Measurements from ENCODE around the gene MYO6. TPM values are rescaled to one million over a fixed set of nuclear protein-coding genes. Genes with fewer than 3 reads are reported as not detected.
"Not testable (repeated sequence)": the region's sequence is repeated elsewhere in the genome, so short reads cannot be mapped to it uniquely, and the experiment has no call there.

MYO6 gene
- polyA plus RNA-seq, 4 donors, result 43.7 to 140 (median 106) TPM

- no peaks in the 10 kb centered on the region for H3K9me3 ChIP-seq (ENCODE audit: control insufficient read depth in 2 of 2, insufficient read depth in 1 of 2, low read depth in 1 of 2, low read length in 1 of 2)
- peak; percentile 32 to 59 for DNase-seq
- H3K27me3 ChIP-seq (ENCODE audit: control insufficient read depth in 3 of 3, insufficient read depth in 3 of 3, low read length in 3 of 3), result no peaks in the 10 kb centered on the region
- WGBS, 3 donors, result 25 to 63% (median 43%) methylated on average over 5 of the region's 5 CpGs
- H3K36me3 ChIP-seq (ENCODE audit: control insufficient read depth in 3 of 3, insufficient read depth in 2 of 3, low read depth in 1 of 3, low read length in 3 of 3), result peaks cover 0 to 24% (median 3%) of the 10 kb centered on the region in 3 donors
- FAIRE-seq, result peak; percentile 67
- no peaks in the 10 kb centered on the region for H3K4me1 ChIP-seq (ENCODE audit: control insufficient read depth in 3 of 3, insufficient read depth in 2 of 3, low read depth in 1 of 3, low read length in 2 of 3)
- H3K4me3 ChIP-seq (ENCODE audit: low read depth in 1 of 3, low read length in 3 of 3), result no peak overlapping the region
- no peak overlapping the region for H3K27ac ChIP-seq (ENCODE audit: low read depth in 1 of 3, low read length in 2 of 3)
These were observed 144.2 kb downstream of the MYO6 start for GRCh38 chr6:75893058-75893775.

- DNase-seq (no peak), FAIRE-seq (no peak)
- Histone ChIP-seq H3K4me1 (ENCODE audit: control insufficient read depth in 3 of 3, insufficient read depth in 2 of 3, low read depth in 1 of 3, low read length in 2 of 3) (no peaks in the 10 kb centered on the region), H3K9me3 (ENCODE audit: control insufficient read depth in 2 of 2, insufficient read depth in 1 of 2, low read depth in 1 of 2, low read length in 1 of 2) (no peaks in the 10 kb centered on the region), H3K4me3 (ENCODE audit: low read depth in 1 of 3, low read length in 3 of 3) (no peak overlapping the region), H3K27me3 (ENCODE audit: control insufficient read depth in 3 of 3, insufficient read depth in 3 of 3, low read length in 3 of 3) (no peaks in the 10 kb centered on the region), H3K27ac (ENCODE audit: low read depth in 1 of 3, low read length in 2 of 3) (no peak overlapping the region), H3K36me3 (ENCODE audit: control insufficient read depth in 3 of 3, insufficient read depth in 2 of 3, low read depth in 1 of 3, low read length in 3 of 3) (peaks cover 0 to 24% (median 6%) of the 10 kb centered on the region in 3 donors)
- 63 to 83% (median 67%) methylated on average over 2 of the region's 2 CpGs for WGBS, 3 donors
These were observed 144.7 kb downstream of the MYO6 start for GRCh38 chr6:75893776-75894152.

GRCh38 chr6:75896526-75896925 is 147.5 kb downstream of the MYO6 start:
- no peak for DNase-seq
- WGBS, 3 donors, result 65 to 94% (median 77%) methylated on average over 3 of the region's 3 CpGs
- H3K27me3 ChIP-seq (ENCODE audit: control insufficient read depth in 3 of 3, insufficient read depth in 3 of 3, low read length in 3 of 3), result no peaks in the 10 kb centered on the region
- H3K36me3 ChIP-seq (ENCODE audit: control insufficient read depth in 3 of 3, insufficient read depth in 2 of 3, low read depth in 1 of 3, low read length in 3 of 3), result peaks cover 0 to 12% (median 6%) of the 10 kb centered on the region in 3 donors
- H3K9me3 ChIP-seq (ENCODE audit: control insufficient read depth in 2 of 2, insufficient read depth in 1 of 2, low read depth in 1 of 2, low read length in 1 of 2), result no peaks in the 10 kb centered on the region
- H3K27ac ChIP-seq (ENCODE audit: low read depth in 1 of 3, low read length in 2 of 3), result no peak overlapping the region
- no peak for FAIRE-seq
- H3K4me1 ChIP-seq (ENCODE audit: control insufficient read depth in 3 of 3, insufficient read depth in 2 of 3, low read depth in 1 of 3, low read length in 2 of 3), result no peaks in the 10 kb centered on the region
- H3K4me3 ChIP-seq (ENCODE audit: low read depth in 1 of 3, low read length in 3 of 3), result no peak overlapping the region

GRCh38 chr6:75900216-75900615 is 151.2 kb downstream of the MYO6 start:
- WGBS, 3 donors, result 91 to 100% (median 92%) methylated on average over 1 of the region's 1 CpG
- not testable (repeated sequence) for H3K9me3 ChIP-seq (ENCODE audit: control insufficient read depth in 2 of 2, insufficient read depth in 1 of 2, low read depth in 1 of 2, low read length in 1 of 2); H3K4me3 ChIP-seq (ENCODE audit: low read depth in 1 of 3, low read length in 3 of 3); DNase-seq; FAIRE-seq; H3K4me1 ChIP-seq (ENCODE audit: control insufficient read depth in 3 of 3, insufficient read depth in 2 of 3, low read depth in 1 of 3, low read length in 2 of 3); H3K36me3 ChIP-seq (ENCODE audit: control insufficient read depth in 3 of 3, insufficient read depth in 2 of 3, low read depth in 1 of 3, low read length in 3 of 3); H3K27ac ChIP-seq (ENCODE audit: low read depth in 1 of 3, low read length in 2 of 3); H3K27me3 ChIP-seq (ENCODE audit: control insufficient read depth in 3 of 3, insufficient read depth in 3 of 3, low read length in 3 of 3)

GRCh38 chr6:75905129-75905528 is 156.1 kb downstream of the MYO6 start:
- H3K4me3 ChIP-seq (ENCODE audit: low read depth in 1 of 3, low read length in 3 of 3); H3K4me1 ChIP-seq (ENCODE audit: control insufficient read depth in 3 of 3, insufficient read depth in 2 of 3, low read depth in 1 of 3, low read length in 2 of 3); FAIRE-seq; DNase-seq; H3K36me3 ChIP-seq (ENCODE audit: control insufficient read depth in 3 of 3, insufficient read depth in 2 of 3, low read depth in 1 of 3, low read length in 3 of 3); H3K9me3 ChIP-seq (ENCODE audit: control insufficient read depth in 2 of 2, insufficient read depth in 1 of 2, low read depth in 1 of 2, low read length in 1 of 2); H3K27ac ChIP-seq (ENCODE audit: low read depth in 1 of 3, low read length in 2 of 3); H3K27me3 ChIP-seq (ENCODE audit: control insufficient read depth in 3 of 3, insufficient read depth in 3 of 3, low read length in 3 of 3): not testable (repeated sequence)
- WGBS, 3 donors, result 95 to 99% (median 97%) methylated on average over 12 to 14 of the region's 14 CpGs

- Histone ChIP-seq H3K4me1 (ENCODE audit: control insufficient read depth in 3 of 3, insufficient read depth in 2 of 3, low read depth in 1 of 3, low read length in 2 of 3) (no peaks in the 10 kb centered on the region), H3K27ac (ENCODE audit: low read depth in 1 of 3, low read length in 2 of 3) (no peak overlapping the region), H3K27me3 (ENCODE audit: control insufficient read depth in 3 of 3, insufficient read depth in 3 of 3, low read length in 3 of 3) (no peaks in the 10 kb centered on the region), H3K4me3 (ENCODE audit: low read depth in 1 of 3, low read length in 3 of 3) (no peak overlapping the region), H3K36me3 (ENCODE audit: control insufficient read depth in 3 of 3, insufficient read depth in 2 of 3, low read depth in 1 of 3, low read length in 3 of 3) (peaks cover 0 to 4% (median 3%) of the 10 kb centered on the region in 3 donors), H3K9me3 (ENCODE audit: control insufficient read depth in 2 of 2, insufficient read depth in 1 of 2, low read depth in 1 of 2, low read length in 1 of 2) (no peaks in the 10 kb centered on the region)
- FAIRE-seq (no peak), DNase-seq (no peak)
- WGBS, 3 donors, result 88 to 90% (median 89%) methylated on average over 3 of the region's 3 CpGs
These were observed 157.8 kb downstream of the MYO6 start for GRCh38 chr6:75906871-75907270.

GRCh38 chr6:75907444-75907843 is 158.4 kb downstream of the MYO6 start:
- 89 to 93% (median 93%) methylated on average over 2 of the region's 2 CpGs for WGBS, 3 donors
- peaks cover 0 to 4% (median 3%) of the 10 kb centered on the region in 3 donors for H3K36me3 ChIP-seq (ENCODE audit: control insufficient read depth in 3 of 3, insufficient read depth in 2 of 3, low read depth in 1 of 3, low read length in 3 of 3)
- no peaks in the 10 kb centered on the region for H3K4me1 ChIP-seq (ENCODE audit: control insufficient read depth in 3 of 3, insufficient read depth in 2 of 3, low read depth in 1 of 3, low read length in 2 of 3)
- H3K9me3 ChIP-seq (ENCODE audit: control insufficient read depth in 2 of 2, insufficient read depth in 1 of 2, low read depth in 1 of 2, low read length in 1 of 2), result no peaks in the 10 kb centered on the region
- FAIRE-seq (no peak), DNase-seq (no peak)
- H3K27ac ChIP-seq (ENCODE audit: low read depth in 1 of 3, low read length in 2 of 3), result no peak overlapping the region
- H3K27me3 ChIP-seq (ENCODE audit: control insufficient read depth in 3 of 3, insufficient read depth in 3 of 3, low read length in 3 of 3), result no peaks in the 10 kb centered on the region
- no peak overlapping the region for H3K4me3 ChIP-seq (ENCODE audit: low read depth in 1 of 3, low read length in 3 of 3)

- no peak for FAIRE-seq
- DNase-seq, result no peak
- Histone ChIP-seq H3K36me3 (ENCODE audit: control insufficient read depth in 3 of 3, insufficient read depth in 2 of 3, low read depth in 1 of 3, low read length in 3 of 3) (peaks cover 2 to 7% (median 7%) of the 10 kb centered on the region in 3 donors), H3K9me3 (ENCODE audit: control insufficient read depth in 2 of 2, insufficient read depth in 1 of 2, low read depth in 1 of 2, low read length in 1 of 2) (no peaks in the 10 kb centered on the region), H3K4me1 (ENCODE audit: control insufficient read depth in 3 of 3, insufficient read depth in 2 of 3, low read depth in 1 of 3, low read length in 2 of 3) (no peaks in the 10 kb centered on the region), H3K4me3 (ENCODE audit: low read depth in 1 of 3, low read length in 3 of 3) (no peak overlapping the region), H3K27ac (ENCODE audit: low read depth in 1 of 3, low read length in 2 of 3) (no peak overlapping the region), H3K27me3 (ENCODE audit: control insufficient read depth in 3 of 3, insufficient read depth in 3 of 3, low read length in 3 of 3) (no peaks in the 10 kb centered on the region)
These were observed 164.0 kb downstream of the MYO6 start for GRCh38 chr6:75913040-75913439.

GRCh38 chr6:75922226-75922625 is 173.2 kb downstream of the MYO6 start:
- DNase-seq (peak in 1 of 2 donors; percentile 10), FAIRE-seq (no peak)
- Histone ChIP-seq H3K27ac (ENCODE audit: low read depth in 1 of 3, low read length in 2 of 3) (no peak overlapping the region), H3K4me1 (ENCODE audit: control insufficient read depth in 3 of 3, insufficient read depth in 2 of 3, low read depth in 1 of 3, low read length in 2 of 3) (no peaks in the 10 kb centered on the region), H3K9me3 (ENCODE audit: control insufficient read depth in 2 of 2, insufficient read depth in 1 of 2, low read depth in 1 of 2, low read length in 1 of 2) (no peaks in the 10 kb centered on the region), H3K4me3 (ENCODE audit: low read depth in 1 of 3, low read length in 3 of 3) (no peak overlapping the region), H3K36me3 (ENCODE audit: control insufficient read depth in 3 of 3, insufficient read depth in 2 of 3, low read depth in 1 of 3, low read length in 3 of 3) (peaks cover 5 to 9% (median 9%) of the 10 kb centered on the region in 3 donors), H3K27me3 (ENCODE audit: control insufficient read depth in 3 of 3, insufficient read depth in 3 of 3, low read length in 3 of 3) (no peaks in the 10 kb centered on the region)
